Loucy (cell line): ENCODE data around the gene PTP4A1.

ENCODE experiments used
- H2AFZ ChIP-seq: fragments of 200-600 bp; sonication (generic); 2 replicates; pipeline ENCODE4 v1.6.0; 2016; ENCODE audit warnings: antibody characterized with exemption, mild to moderate bottlenecking, low read length, moderate library complexity
- H3F3A ChIP-seq: fragments of 200-600 bp; 2 replicates; pipeline ENCODE4 v1.6.0; 2016; ENCODE audit warnings: antibody characterized with exemption, low read depth, mild to moderate bottlenecking
- H3K27me3 ChIP-seq: fragments of 200-600 bp; sonication (generic); 2 replicates; pipeline ENCODE4 v1.6.1; 2014; ENCODE audit warnings: low read length, mild to moderate bottlenecking; ENCODE audit not compliant: insufficient read depth, poor library complexity, severe bottlenecking
- H3K36me3 ChIP-seq: fragments of 200-600 bp; sonication (generic); 2 replicates; pipeline ENCODE4 v1.6.1; 2016; ENCODE audit warnings: low read length; ENCODE audit not compliant: insufficient read depth
- H3K4me1 ChIP-seq: fragments of 200-600 bp; sonication (generic); 2 replicates; pipeline ENCODE4 v1.5.1; 2014; ENCODE audit warnings: low read length, mild to moderate bottlenecking; ENCODE audit not compliant: insufficient read depth, poor library complexity, severe bottlenecking
- H3K4me2 ChIP-seq: fragments of 200-600 bp; sonication (generic); 2 replicates; pipeline ENCODE4 v1.6.0; 2014; ENCODE audit warnings: antibody characterized with exemption, low read length, low read depth, mild to moderate bottlenecking; ENCODE audit not compliant: poor library complexity, severe bottlenecking
- H3K4me3 ChIP-seq: fragments of 200-600 bp; sonication (generic); 2 replicates; pipeline ENCODE4 v1.5.1; 2014; ENCODE audit warnings: low read length, mild to moderate bottlenecking, mixed read lengths; ENCODE audit not compliant: poor library complexity, severe bottlenecking
- H3K79me2 ChIP-seq: fragments of 200-600 bp; sonication (generic); 2 replicates; pipeline ENCODE4 v1.6.1; 2014; ENCODE audit warnings: low read length; ENCODE audit not compliant: insufficient read depth
- H3K9ac ChIP-seq: fragments of 200-600 bp; sonication (generic); 2 replicates; pipeline ENCODE4 v1.6.0; 2014; ENCODE audit warnings: mild to moderate bottlenecking, low read depth, low read length, moderate library complexity; ENCODE audit not compliant: poor library complexity, severe bottlenecking
- H3K9me2 ChIP-seq: fragments of 200-600 bp; sonication (generic); replicated peaks from 2 replicates; pipeline ENCODE4 v1.6.1; 2016; ENCODE audit warnings: low read depth, low read length, mixed read lengths
- H3K9me3 ChIP-seq: fragments of 200-600 bp; sonication (generic); 2 replicates; pipeline ENCODE4 v1.6.1; 2014; ENCODE audit warnings: mild to moderate bottlenecking, antibody characterized with exemption, low read length, low read depth; ENCODE audit not compliant: insufficient read depth
- H4K20me1 ChIP-seq: fragments of 200-600 bp; sonication (generic); 2 replicates; pipeline ENCODE4 v1.6.0; 2014; ENCODE audit warnings: antibody characterized with exemption, low read length, mild to moderate bottlenecking; ENCODE audit not compliant: insufficient read depth, poor library complexity, severe bottlenecking
- CTCF ChIP-seq: fragments of 200-600 bp; sonication (generic); conservative IDR thresholded peaks from 2 replicates; pipeline ENCODE4 v1.5.1; 2014; ENCODE audit warnings: mild to moderate bottlenecking, antibody characterized with exemption, low read length
- EZH2phosphoT487 ChIP-seq: fragments of 200-600 bp; IDR thresholded peaks from 2 replicates; pipeline ENCODE4 v1.6.1; 2018; ENCODE audit warnings: antibody characterized with exemption, mild to moderate bottlenecking, moderate library complexity, borderline replicate concordance

PTP4A1 gene

GRCh38 chr6:63611560-63611959 is 39.3 kb downstream of the PTP4A1 start:
- Histone ChIP-seq H3K4me2 (no peak overlapping the region), H3K9ac (no peak overlapping the region), H3K9me2 (no peaks in the 10 kb centered on the region), H4K20me1 (no peaks in the 10 kb centered on the region), H3K4me3 (no peak overlapping the region), H3K79me2 (no peaks in the 10 kb centered on the region), H3K4me1 (no peaks in the 10 kb centered on the region), H2AFZ (no peak overlapping the region), H3K36me3 (no peaks in the 10 kb centered on the region), H3K9me3 (no peaks in the 10 kb centered on the region), H3F3A (no peaks in the 10 kb centered on the region), H3K27me3 (no peaks in the 10 kb centered on the region)
- no peak for TF ChIP-seq EZH2phosphoT487
- TF ChIP-seq CTCF, result no peak

- TF ChIP-seq CTCF (no peak), EZH2phosphoT487 (no peak)
- Histone ChIP-seq H3K9me2 (no peaks in the 10 kb centered on the region), H3K4me2 (no peak overlapping the region), H3K36me3 (no peaks in the 10 kb centered on the region), H4K20me1 (no peaks in the 10 kb centered on the region), H3K9me3 (no peaks in the 10 kb centered on the region), H3F3A (no peaks in the 10 kb centered on the region), H3K4me1 (no peaks in the 10 kb centered on the region), H3K27me3 (no peaks in the 10 kb centered on the region), H2AFZ (no peak overlapping the region), H3K9ac (no peak overlapping the region), H3K4me3 (no peak overlapping the region), H3K79me2 (no peaks in the 10 kb centered on the region)
These were observed 43.3 kb downstream of the PTP4A1 start for GRCh38 chr6:63615590-63615989.
